ENCODE data around the gene CCDC82.
A peak's percentile ranks its signal among the peaks of the same experiment; 100 is the strongest.

CCDC82 gene

DNA sequence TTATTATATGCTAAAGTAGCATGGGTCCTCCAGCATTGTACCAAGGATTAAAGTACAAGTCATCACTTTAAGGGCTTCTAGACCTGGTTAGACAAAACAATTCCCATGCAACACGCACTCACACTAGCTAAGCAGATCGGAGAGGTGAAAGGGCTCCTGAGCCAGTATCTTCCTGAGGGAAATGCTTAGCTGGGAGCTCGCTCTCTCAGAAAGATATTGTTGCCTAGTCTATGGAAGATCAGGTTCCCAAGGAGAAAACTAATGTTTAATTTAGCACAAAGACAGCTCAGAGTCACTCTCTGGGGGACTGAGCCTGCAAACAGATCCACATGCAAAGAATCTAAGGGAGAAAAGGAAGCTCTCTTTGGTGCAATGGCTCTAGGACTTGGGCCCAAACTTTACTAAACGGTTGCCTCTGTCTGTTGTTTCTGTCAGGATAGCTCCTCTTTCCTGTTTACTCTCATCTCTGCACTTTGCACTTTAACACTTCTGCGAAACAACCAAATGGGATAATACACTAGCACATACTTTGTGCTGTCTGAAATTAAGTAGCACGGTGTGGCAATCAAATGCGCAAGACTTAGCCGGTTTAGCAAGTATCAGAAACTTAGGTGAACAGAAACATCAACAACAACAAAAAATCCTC is 57.5 kb downstream of the CCDC82 start:
- no peak for ATAC-seq (ENCODE audit: low read depth)
- no peaks in the 10 kb centered on the region for H3K27me3 ChIP-seq (ENCODE audit: insufficient read depth, poor library complexity, severe bottlenecking)
- no peaks in the 10 kb centered on the region for H3K36me3 ChIP-seq (ENCODE audit: low read depth)
- DNase-seq (ENCODE audit: low spot score), result no peak
- H3K9me3 ChIP-seq (ENCODE audit: severe bottlenecking), result no peaks in the 10 kb centered on the region
- peaks cover 19% of the 10 kb centered on the region for H3K4me1 ChIP-seq (ENCODE audit: insufficient read depth, poor library complexity, severe bottlenecking)
- TF ChIP-seq, protein P1, sequence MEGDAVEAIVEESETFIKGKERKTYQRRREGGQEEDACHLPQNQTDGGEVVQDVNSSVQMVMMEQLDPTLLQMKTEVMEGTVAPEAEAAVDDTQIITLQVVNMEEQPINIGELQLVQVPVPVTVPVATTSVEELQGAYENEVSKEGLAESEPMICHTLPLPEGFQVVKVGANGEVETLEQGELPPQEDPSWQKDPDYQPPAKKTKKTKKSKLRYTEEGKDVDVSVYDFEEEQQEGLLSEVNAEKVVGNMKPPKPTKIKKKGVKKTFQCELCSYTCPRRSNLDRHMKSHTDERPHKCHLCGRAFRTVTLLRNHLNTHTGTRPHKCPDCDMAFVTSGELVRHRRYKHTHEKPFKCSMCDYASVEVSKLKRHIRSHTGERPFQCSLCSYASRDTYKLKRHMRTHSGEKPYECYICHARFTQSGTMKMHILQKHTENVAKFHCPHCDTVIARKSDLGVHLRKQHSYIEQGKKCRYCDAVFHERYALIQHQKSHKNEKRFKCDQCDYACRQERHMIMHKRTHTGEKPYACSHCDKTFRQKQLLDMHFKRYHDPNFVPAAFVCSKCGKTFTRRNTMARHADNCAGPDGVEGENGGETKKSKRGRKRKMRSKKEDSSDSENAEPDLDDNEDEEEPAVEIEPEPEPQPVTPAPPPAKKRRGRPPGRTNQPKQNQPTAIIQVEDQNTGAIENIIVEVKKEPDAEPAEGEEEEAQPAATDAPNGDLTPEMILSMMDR (IDR thresholded peaks at IDR 0.05; ENCODE audit: poor library complexity, severe bottlenecking), result no peak
- H3K4me3 ChIP-seq (ENCODE audit: severe bottlenecking), result no peak overlapping the region
- H3K27ac ChIP-seq (ENCODE audit: poor library complexity, severe bottlenecking), result no peak overlapping the region

DNA sequence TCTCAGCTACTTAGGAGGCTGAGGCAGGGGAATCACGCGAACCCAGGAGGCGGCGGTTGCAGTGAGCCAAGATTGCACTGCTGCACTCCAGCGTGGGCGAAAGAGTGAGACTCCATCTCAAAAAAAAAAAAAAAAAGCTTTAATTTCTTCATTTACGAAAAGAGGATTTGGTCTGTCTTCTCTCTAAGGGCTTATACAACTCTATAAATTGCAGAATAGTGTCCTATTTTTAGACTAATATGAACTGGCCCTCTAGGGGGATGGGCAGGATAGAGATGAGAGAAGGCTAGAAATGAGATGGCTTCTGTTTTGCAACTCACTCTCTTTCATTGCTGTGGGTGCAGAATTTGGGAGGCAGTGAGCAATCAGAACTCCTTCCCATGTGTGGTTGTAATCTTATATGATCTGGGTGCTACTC is 58.0 kb downstream of the CCDC82 start:
- DNase-seq (ENCODE audit: low spot score) (no peak), ATAC-seq (ENCODE audit: low read depth) (no peak)
- no peaks in the 10 kb centered on the region for H3K36me3 ChIP-seq (ENCODE audit: low read depth)
- TF ChIP-seq, protein P1 (IDR thresholded peaks at IDR 0.05; ENCODE audit: poor library complexity, severe bottlenecking), result no peak
- H3K9me3 ChIP-seq (ENCODE audit: severe bottlenecking), result no peaks in the 10 kb centered on the region
- peaks cover 19% of the 10 kb centered on the region for H3K4me1 ChIP-seq (ENCODE audit: insufficient read depth, poor library complexity, severe bottlenecking)
- H3K4me3 ChIP-seq (ENCODE audit: severe bottlenecking), result no peak overlapping the region
- no peak overlapping the region for H3K27ac ChIP-seq (ENCODE audit: poor library complexity, severe bottlenecking)
- no peaks in the 10 kb centered on the region for H3K27me3 ChIP-seq (ENCODE audit: insufficient read depth, poor library complexity, severe bottlenecking)

DNA sequence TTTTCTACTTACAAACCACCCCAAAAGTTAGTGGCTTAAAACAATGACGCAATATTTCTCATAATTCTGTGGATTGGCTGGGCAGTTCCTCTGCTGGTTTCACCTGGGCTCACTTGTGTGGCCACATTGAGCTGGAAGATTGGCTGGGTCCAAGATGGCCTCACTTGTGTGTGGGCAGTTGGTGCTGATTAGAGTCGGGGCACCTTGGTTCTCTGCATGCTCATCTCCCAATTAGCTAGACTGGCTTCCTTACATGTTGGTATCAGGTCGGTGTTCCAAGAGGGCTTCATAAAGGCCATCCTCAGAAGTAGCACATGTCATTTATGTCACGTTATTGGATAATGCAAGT is 59.2 kb downstream of the CCDC82 start:
- no peak for ATAC-seq (ENCODE audit: low read depth)
- Histone ChIP-seq H3K9me3 (ENCODE audit: severe bottlenecking) (no peaks in the 10 kb centered on the region), H3K4me3 (ENCODE audit: severe bottlenecking) (no peak overlapping the region), H3K27me3 (ENCODE audit: insufficient read depth, poor library complexity, severe bottlenecking) (no peaks in the 10 kb centered on the region), H3K27ac (ENCODE audit: poor library complexity, severe bottlenecking) (no peak overlapping the region), H3K36me3 (ENCODE audit: low read depth) (no peaks in the 10 kb centered on the region), H3K4me1 (ENCODE audit: insufficient read depth, poor library complexity, severe bottlenecking) (peaks cover 26% of the 10 kb centered on the region)
- TF ChIP-seq, protein P1 (IDR thresholded peaks at IDR 0.05; ENCODE audit: poor library complexity, severe bottlenecking), result no peak
- DNase-seq (ENCODE audit: low spot score), result no peak

DNA sequence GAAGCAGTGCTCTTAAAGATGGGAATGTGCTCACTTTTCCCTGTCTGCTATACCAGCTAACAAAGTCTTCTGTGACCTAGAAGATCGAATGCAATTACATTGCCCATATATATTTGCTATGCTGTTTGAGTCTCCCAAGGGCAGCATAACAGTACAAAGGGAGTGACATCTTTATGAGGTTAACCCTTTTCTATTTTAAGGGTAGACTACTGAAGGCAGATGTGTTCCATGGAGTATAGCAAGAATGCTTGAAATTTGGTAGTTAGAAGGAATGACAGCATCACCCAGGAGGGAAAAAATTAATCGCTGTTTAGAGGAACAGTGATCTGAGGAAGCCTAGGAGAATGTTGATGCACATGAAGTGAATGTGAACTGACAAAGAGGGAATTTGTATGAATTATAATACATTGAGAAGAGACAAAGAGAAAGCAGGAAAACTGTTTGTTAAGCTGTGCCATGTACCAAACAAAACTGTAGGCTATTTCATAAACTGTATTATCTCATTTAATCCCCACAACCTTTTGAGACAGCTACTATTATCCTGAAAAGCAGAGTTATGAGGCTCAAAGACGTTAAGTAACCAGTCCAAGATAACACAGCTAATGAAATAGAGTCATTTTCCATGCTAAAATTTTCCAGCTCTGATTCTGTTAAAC is 59.7 kb downstream of the CCDC82 start:
- ATAC-seq (ENCODE audit: low read depth), result no peak
- no peak for DNase-seq (ENCODE audit: low spot score)
- no peaks in the 10 kb centered on the region for H3K9me3 ChIP-seq (ENCODE audit: severe bottlenecking)
- no peaks in the 10 kb centered on the region for H3K27me3 ChIP-seq (ENCODE audit: insufficient read depth, poor library complexity, severe bottlenecking)
- no peak overlapping the region for H3K4me3 ChIP-seq (ENCODE audit: severe bottlenecking)
- TF ChIP-seq, protein P1 (IDR thresholded peaks at IDR 0.05; ENCODE audit: poor library complexity, severe bottlenecking), result no peak
- H3K27ac ChIP-seq (ENCODE audit: poor library complexity, severe bottlenecking), result peak overlapping the region; percentile 61
- H3K4me1 ChIP-seq (ENCODE audit: insufficient read depth, poor library complexity, severe bottlenecking), result peaks cover 31% of the 10 kb centered on the region
- H3K36me3 ChIP-seq (ENCODE audit: low read depth), result no peaks in the 10 kb centered on the region

DNA sequence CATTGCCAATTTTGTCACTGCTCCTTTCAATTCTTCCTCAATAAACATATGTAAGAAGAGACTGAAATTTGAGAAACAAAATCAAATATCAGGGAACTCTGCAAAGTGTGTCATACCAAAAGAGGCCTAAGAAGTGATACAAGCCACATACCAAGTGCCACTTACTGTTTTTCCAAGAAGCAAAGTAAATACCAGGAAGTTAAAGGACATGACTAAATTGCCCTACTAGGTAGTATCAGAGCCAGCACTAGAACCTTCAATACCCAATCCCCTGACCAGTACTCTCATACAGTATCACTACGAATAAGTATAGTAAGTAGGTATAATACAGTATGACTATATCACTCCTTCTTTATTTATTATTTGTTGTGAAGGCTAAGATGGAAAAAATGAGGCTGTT is 60.3 kb downstream of the CCDC82 start:
- Histone ChIP-seq H3K4me1 (ENCODE audit: insufficient read depth, poor library complexity, severe bottlenecking) (peaks cover 36% of the 10 kb centered on the region), H3K27ac (ENCODE audit: poor library complexity, severe bottlenecking) (peak overlapping the region; percentile 61), H3K4me3 (ENCODE audit: severe bottlenecking) (no peak overlapping the region), H3K27me3 (ENCODE audit: insufficient read depth, poor library complexity, severe bottlenecking) (no peaks in the 10 kb centered on the region), H3K36me3 (ENCODE audit: low read depth) (no peaks in the 10 kb centered on the region), H3K9me3 (ENCODE audit: severe bottlenecking) (no peaks in the 10 kb centered on the region)
- TF ChIP-seq, protein P1 (IDR thresholded peaks at IDR 0.05; ENCODE audit: poor library complexity, severe bottlenecking), result no peak
- DNase-seq (ENCODE audit: low spot score) (no peak), ATAC-seq (ENCODE audit: low read depth) (no peak)
